Liver (tissue), 9 donors: Measurements from ENCODE around the gene HARS2. TPM values are rescaled to one million over a fixed set of nuclear protein-coding genes. Genes with fewer than 3 reads are reported as not detected.
"Not testable (repeated sequence)": the region's sequence is repeated elsewhere in the genome, so short reads cannot be mapped to it uniquely, and the experiment has no call there.

Experiments
- DNase-seq: peaks from one replicate; pipeline ENCODE4 v3.0.0-alpha.2; 2017; ENCODE audit warnings: low spot score
- H3K27ac ChIP-seq, 2 donors: one replicate each; pipeline ENCODE4 v1.7.0; 2013; ENCODE audit warnings: inconsistent platforms in 2 of 2, low read length in 2 of 2, control low read depth in 1 of 2, low read depth in 1 of 2, mild to moderate bottlenecking in 1 of 2
- H3K27me3 ChIP-seq, 4 donors: one replicate each; pipeline versions ENCODE4 v1.6.1 to v1.7.0; 2013; ENCODE audit warnings: low read length in 3 of 4, inconsistent platforms in 1 of 4, mild to moderate bottlenecking in 1 of 4, moderate library complexity in 1 of 4; ENCODE audit not compliant: control insufficient read depth in 4 of 4, insufficient read depth in 4 of 4
- H3K36me3 ChIP-seq, 4 donors: one replicate each; pipeline versions ENCODE4 v1.6.1 to v1.7.0; 2013; ENCODE audit warnings: low read length in 3 of 4, mild to moderate bottlenecking in 3 of 4, low read depth in 1 of 4, moderate library complexity in 1 of 4; ENCODE audit not compliant: control insufficient read depth in 4 of 4, insufficient read depth in 3 of 4
- H3K4me1 ChIP-seq, 4 donors: one replicate each; pipeline versions ENCODE4 v1.6.1 to v1.7.0; 2013; ENCODE audit warnings: low read length in 3 of 4, mild to moderate bottlenecking in 3 of 4, moderate library complexity in 1 of 4; ENCODE audit not compliant: control insufficient read depth in 4 of 4, insufficient read depth in 4 of 4
- H3K4me3 ChIP-seq, 3 donors: one replicate each; pipeline versions ENCODE4 v1.6.1 to v1.7.0; 2013; ENCODE audit warnings: low read length in 3 of 3, control low read depth in 1 of 3, low read depth in 1 of 3, mild to moderate bottlenecking in 1 of 3
- H3K9ac ChIP-seq, 2 donors: one replicate each; pipeline ENCODE4 v1.7.0; 2013; ENCODE audit warnings: low read length in 2 of 2, mild to moderate bottlenecking in 2 of 2, moderate library complexity in 2 of 2, control low read depth in 1 of 2, low read depth in 1 of 2
- H3K9me3 ChIP-seq, 4 donors: one replicate each; pipeline versions ENCODE4 v1.6.1 to v1.7.0; 2013; ENCODE audit warnings: low read length in 3 of 4; ENCODE audit not compliant: control insufficient read depth in 4 of 4
- ATF3 ChIP-seq: IDR thresholded peaks from 2 replicates; pipeline ENCODE4 v1.6.1; 2016; ENCODE audit warnings: antibody characterized with exemption
- CTCF ChIP-seq: fragments of 150-350 bp; IDR thresholded peaks from 2 replicates; pipeline ENCODE4 v1.5.1; 2017; ENCODE audit warnings: improper control_type of control experiment, low read depth, low read length; ENCODE audit not compliant: missing input control
- EGR1 ChIP-seq, 2 donors: IDR thresholded peaks; 2 replicates each; pipeline ENCODE4 v1.6.1; 2016 to 2018; ENCODE audit warnings: antibody characterized with exemption in 2 of 2, low read depth in 2 of 2
- FOXA1 ChIP-seq: IDR thresholded peaks from 2 replicates; pipeline ENCODE4 v1.6.1; 2016; ENCODE audit warnings: antibody characterized with exemption
- FOXA2 ChIP-seq: IDR thresholded peaks from 2 replicates; pipeline ENCODE4 v1.6.1; 2016; ENCODE audit warnings: antibody characterized with exemption
- GABPA ChIP-seq, 2 donors: IDR thresholded peaks in 1 of 2; conservative IDR thresholded peaks in 1 of 2; 2 replicates each; pipeline ENCODE4 v1.6.1; 2016; ENCODE audit warnings: antibody characterized with exemption in 2 of 2, mild to moderate bottlenecking in 1 of 2, moderate library complexity in 1 of 2
- HNF4A ChIP-seq, 2 donors: conservative IDR thresholded peaks; 2 replicates each; pipeline ENCODE4 v1.6.1; 2016; ENCODE audit warnings: antibody characterized with exemption in 2 of 2, mild to moderate bottlenecking in 2 of 2
- HNF4G ChIP-seq: IDR thresholded peaks from 2 replicates; pipeline ENCODE4 v1.6.1; 2016; ENCODE audit warnings: antibody characterized with exemption
- JUND ChIP-seq, 2 donors: IDR thresholded peaks; 2 replicates each; pipeline ENCODE4 v1.6.1; 2016; ENCODE audit warnings: antibody characterized with exemption in 2 of 2
- MAX ChIP-seq: IDR thresholded peaks from 2 replicates; pipeline ENCODE4 v1.6.1; 2016; ENCODE audit warnings: antibody characterized with exemption
- NR2F2 ChIP-seq: IDR thresholded peaks from 2 replicates; pipeline ENCODE4 v1.6.1; 2016; ENCODE audit warnings: antibody characterized with exemption
- RAD21 ChIP-seq, 2 donors: IDR thresholded peaks; 2 replicates each; pipeline ENCODE4 v1.6.1; 2016; ENCODE audit warnings: antibody characterized with exemption in 2 of 2, mild to moderate bottlenecking in 2 of 2
- REST ChIP-seq: IDR thresholded peaks from 2 replicates; pipeline ENCODE4 v1.6.1; 2016; ENCODE audit warnings: antibody characterized with exemption, mild to moderate bottlenecking
- RXRA ChIP-seq, 2 donors: IDR thresholded peaks; 2 replicates each; pipeline ENCODE4 v1.6.1; 2017 to 2018; ENCODE audit warnings: antibody characterized with exemption in 2 of 2, mild to moderate bottlenecking in 1 of 2
- SP1 ChIP-seq: IDR thresholded peaks from 2 replicates; pipeline ENCODE4 v1.6.1; 2018; ENCODE audit warnings: antibody characterized with exemption, mild to moderate bottlenecking
- TAF1 ChIP-seq: conservative IDR thresholded peaks from 2 replicates; pipeline ENCODE4 v1.6.1; 2016; ENCODE audit warnings: antibody characterized with exemption, mild to moderate bottlenecking
- YY1 ChIP-seq: IDR thresholded peaks from 2 replicates; pipeline ENCODE4 v1.6.1; 2016; ENCODE audit warnings: antibody characterized with exemption, mild to moderate bottlenecking
- ZBTB33 ChIP-seq: IDR thresholded peaks from 2 replicates; pipeline ENCODE4 v1.6.1; 2016; ENCODE audit warnings: antibody characterized with exemption
- WGBS: extraction: QIAGEN DNeasy Blood & Tissue Kit; methylation state at CpG from one replicate; pipeline ENCODE4 v1.1.7; 2013; 5-methylcytosine and 5-hydroxymethylcytosine counted together
- polyA plus RNA-seq, 2 donors: library from polyadenylated mRNA; stranded (reverse) in 1 of 2; unstranded in 1 of 2; fragments of 200-250 nt in 1 of 2; fragments of >200 nt in 1 of 2; fragmentation: Nextera tagmentation in 1 of 2; extraction: Ambion mirVana in 1 of 2; gene quantifications; one replicate each; pipeline versions ENCODE4 v1.2.1 to v1.2.3, GENCODE V29; 2013 to 2015
- total RNA-seq, 2 donors: library from RNA; depleted of rRNA; stranded (reverse); fragments of >200 nt; gene quantifications; one replicate each; pipeline ENCODE4 v1.2.3, GENCODE V29; 2014
- donor health status: healthy.
- donor health status: healthy.
- donor health status: healthy.
- donor health status: healthy.
- donor health status: healthy.

HARS2 gene
- total and polyA plus RNA-seq, 4 donors, result 8.6 to 16.3 (median 10.8) TPM

- peak within 1 kb of the TSS; percentile 87 to 99 (median 95) for H3K4me3 ChIP-seq
- peaks cover 2 to 18% (median 9%) of the 10 kb centered on the region in 4 donors for H3K4me1 ChIP-seq
- DNase-seq, result peak; percentile 95
- WGBS, result under 1% methylated on average over 54 of the region's 54 CpGs
- peak within 1 kb of the TSS; percentile 85 to 95 for H3K27ac ChIP-seq
- H3K36me3 ChIP-seq, result peaks cover 3 to 52% (median 44%) of the 10 kb centered on the region in 4 donors
- H3K9me3 ChIP-seq, result no peaks in the 10 kb centered on the region
- peak within 1 kb of the TSS; percentile 81 to 89 for H3K9ac ChIP-seq
- no peak for TF ChIP-seq ZBTB33
- peak; percentile 34 to 63 for TF ChIP-seq RAD21 (IDR thresholded peaks at IDR 0.05)
- TF ChIP-seq REST, result no peak
- no peak for TF ChIP-seq JUND (IDR thresholded peaks at IDR 0.05)
- TF ChIP-seq GABPA (IDR thresholded peaks at IDR 0.05 in 1 of 2, conservative IDR thresholded peaks at IDR 0.05 in 1 of 2), result peak; percentile 90 to 96
- peak; percentile 99 for TF ChIP-seq MAX
- TF ChIP-seq CTCF, result no peak
- peak; percentile 48 for TF ChIP-seq ATF3
- no peak for TF ChIP-seq FOXA1
- peak; percentile 77 for TF ChIP-seq SP1
- peak; percentile 85 to 93 for TF ChIP-seq RXRA (IDR thresholded peaks at IDR 0.05)
- TF ChIP-seq FOXA2, result no peak
- TF ChIP-seq HNF4G, result no peak
- peak; percentile 52 for TF ChIP-seq TAF1
- TF ChIP-seq EGR1 (IDR thresholded peaks at IDR 0.05; ENCODE audit: low read depth in 2 of 2), result peak; percentile 94 to 95
- TF ChIP-seq NR2F2, result peak; percentile 78
- peak; percentile 55 for TF ChIP-seq YY1
- peak in 1 of 2 donors; percentile 2 for TF ChIP-seq HNF4A (conservative IDR thresholded peaks at IDR 0.05)
- no peaks in the 10 kb centered on the region for H3K27me3 ChIP-seq
Measured at GRCh38 chr5:140664359-140665119, 26.7 kb upstream of the HARS2 start, which contains the start of gene WDR55. WDR55 (plus strand) TSS chr5:140664904; CDS start chr5:140664913, 9 bp downstream.

GRCh38 chr5:140671035-140671434 lies 20.2 kb upstream of the HARS2 start:
- not testable (repeated sequence) for H3K4me3 ChIP-seq, H3K4me1 ChIP-seq, H3K27ac ChIP-seq, H3K9me3 ChIP-seq, H3K9ac ChIP-seq, H3K27me3 ChIP-seq, DNase-seq
- peaks cover 7 to 54% (median 34%) of the 10 kb centered on the region in 4 donors for H3K36me3 ChIP-seq
- WGBS, result 98% methylated on average over 4 of the region's 4 CpGs
